D721Med (cell line): Measurements from ENCODE around the gene BACH2.

ENCODE experiments used
- DNase-seq: peaks from one replicate; pipeline ENCODE4 v3.0.0; 2011; ENCODE audit warnings: low spot score; ENCODE audit not compliant: insufficient read length
- FAIRE-seq: peaks from 2 replicates; lab custom pipeline; 2011; peaks lifted over from hg19 to GRCh38; lab: Jason Lieb, UNC
- CTCF ChIP-seq: IDR thresholded peaks from 2 replicates; pipeline ENCODE4 v1.5.1; 2012; ENCODE audit warnings: mild to moderate bottlenecking, control low read depth; ENCODE audit not compliant: insufficient read depth; ENCODE audit errors: missing control alignments

Gene BACH2

GRCh38 chr6:90100059-90100665, 196.5 kb downstream of the BACH2 start:
- FAIRE-seq: no peak
- no peak for DNase-seq
- TF ChIP-seq CTCF: no peak

GRCh38 chr6:90098627-90099026, 198.0 kb downstream of the BACH2 start:
- FAIRE-seq (no peak), DNase-seq (no peak)
- no peak for TF ChIP-seq CTCF

GRCh38 chr6:90098001-90098531, 198.6 kb downstream of the BACH2 start:
- TF ChIP-seq CTCF: peak; percentile 13
- no peak for DNase-seq
- no peak for FAIRE-seq

GRCh38 chr6:90097356-90097755, 199.3 kb downstream of the BACH2 start:
- TF ChIP-seq CTCF: no peak
- DNase-seq (no peak), FAIRE-seq (no peak)

- FAIRE-seq (no peak), DNase-seq (no peak)
- TF ChIP-seq CTCF: no peak
Measured at GRCh38 chr6:90096818-90097217, 199.8 kb downstream of the BACH2 start.

GRCh38 chr6:90095788-90096187, 200.9 kb downstream of the BACH2 start:
- TF ChIP-seq CTCF: no peak
- FAIRE-seq: no peak
- DNase-seq: no peak

- TF ChIP-seq CTCF: no peak
- DNase-seq (no peak), FAIRE-seq (no peak)
Measured at GRCh38 chr6:90095145-90095544, 201.5 kb downstream of the BACH2 start.
